Stimulated activated CD8-positive, alpha-beta memory T cell treated with anti-CD3 and anti-CD28 coated beads, Interleukin-4, amount 100 ng/mL, for 24 hours (primary cell): Measurements from ENCODE around the gene HNRNPF.
"Not testable (repeated sequence)": the region's sequence is repeated elsewhere in the genome, so short reads cannot be mapped to it uniquely, and the experiment has no call there.

Experiments used
- DNase-seq: peaks from one replicate; pipeline ENCODE4 v3.0.0-alpha.2; 2020; ENCODE audit warnings: low read depth

The HNRNPF gene

DNA sequence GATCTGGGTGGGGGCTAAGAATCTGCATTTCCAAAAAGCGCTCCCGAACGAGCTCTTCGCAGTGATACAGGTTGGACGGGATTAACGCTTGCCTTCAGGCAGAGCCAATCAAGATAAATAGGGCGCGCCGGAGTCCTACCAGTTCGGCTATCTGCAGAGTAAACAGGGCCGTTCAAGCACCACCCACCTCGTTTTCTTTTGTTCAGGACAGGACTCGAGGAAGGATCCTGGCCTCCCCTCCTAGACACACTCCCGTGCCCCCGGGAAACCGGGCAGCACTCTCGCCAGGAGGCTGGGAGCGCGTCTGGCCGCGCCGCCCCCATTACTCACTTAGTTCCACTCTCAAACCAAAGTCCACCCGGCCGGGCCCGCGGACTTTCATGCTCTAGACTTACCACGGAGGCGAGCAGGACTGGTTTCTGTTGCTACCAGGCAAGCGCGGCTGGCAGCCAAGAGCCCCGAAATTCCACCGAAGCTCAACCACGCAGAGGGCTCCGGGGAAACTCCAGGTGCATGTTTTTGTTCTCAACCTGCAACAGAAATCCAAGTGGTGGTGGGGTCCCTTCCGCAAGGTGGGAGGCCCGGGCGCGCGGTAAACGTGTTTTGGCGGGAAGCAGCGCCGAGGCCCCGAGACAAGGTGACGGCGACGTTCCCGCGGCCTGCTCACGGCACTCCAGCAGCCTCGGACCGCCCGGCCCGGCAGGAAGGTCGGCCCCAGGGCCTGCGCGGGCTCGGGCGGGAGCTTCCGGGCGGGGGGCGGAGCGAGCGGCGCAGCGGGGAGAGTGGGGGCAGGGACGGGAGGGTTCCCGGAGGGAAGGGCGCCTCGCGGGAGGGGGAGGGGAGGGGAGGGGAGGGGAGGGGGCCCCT, 12.7 kb downstream of the HNRNPF start:
- DNase-seq, result peak; percentile 74

DNA sequence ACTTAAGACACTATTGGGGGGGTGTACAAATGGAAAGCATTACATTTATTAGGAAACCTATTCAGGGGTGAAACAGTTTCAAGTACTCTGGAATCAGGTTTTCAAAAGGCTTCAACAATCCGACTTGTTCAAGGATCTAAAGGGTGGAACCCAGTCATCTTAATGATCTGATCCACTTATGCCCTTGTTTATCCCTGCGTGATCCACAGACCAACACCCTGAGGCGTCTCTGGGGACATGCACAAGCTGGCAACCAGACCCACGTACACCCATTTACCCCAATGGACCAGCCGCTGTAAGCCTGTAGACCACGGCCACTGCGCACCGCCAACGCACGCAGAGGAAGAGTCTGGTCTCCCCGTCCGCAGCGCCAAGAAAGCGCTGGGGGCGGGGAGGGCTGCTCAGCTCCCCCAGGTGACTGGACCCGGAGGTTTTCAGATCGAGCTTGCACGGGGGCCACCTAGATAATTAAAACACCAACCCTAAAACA, 13.4 kb downstream of the HNRNPF start:
- peak; percentile 21 for DNase-seq

DNA sequence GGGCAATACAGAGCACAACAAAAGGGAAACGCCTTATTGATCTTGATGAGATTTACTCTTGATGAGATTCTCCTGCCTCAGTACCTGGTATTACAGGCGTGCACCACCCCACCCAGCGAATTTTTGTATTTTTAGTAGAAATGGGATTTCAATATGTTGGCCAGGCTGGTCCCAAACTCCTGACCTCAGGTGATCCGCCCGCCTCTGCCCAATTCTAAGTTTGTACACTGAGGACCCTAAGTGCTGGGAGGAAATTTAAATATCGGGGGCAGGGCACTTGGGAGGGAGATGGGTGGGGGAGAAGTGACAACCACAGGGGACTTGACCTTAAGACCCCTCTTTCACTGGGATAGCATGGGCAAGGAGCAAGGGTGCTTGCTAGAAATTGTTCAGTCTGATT, 14.1 kb downstream of the HNRNPF start:
- no peak for DNase-seq

DNA sequence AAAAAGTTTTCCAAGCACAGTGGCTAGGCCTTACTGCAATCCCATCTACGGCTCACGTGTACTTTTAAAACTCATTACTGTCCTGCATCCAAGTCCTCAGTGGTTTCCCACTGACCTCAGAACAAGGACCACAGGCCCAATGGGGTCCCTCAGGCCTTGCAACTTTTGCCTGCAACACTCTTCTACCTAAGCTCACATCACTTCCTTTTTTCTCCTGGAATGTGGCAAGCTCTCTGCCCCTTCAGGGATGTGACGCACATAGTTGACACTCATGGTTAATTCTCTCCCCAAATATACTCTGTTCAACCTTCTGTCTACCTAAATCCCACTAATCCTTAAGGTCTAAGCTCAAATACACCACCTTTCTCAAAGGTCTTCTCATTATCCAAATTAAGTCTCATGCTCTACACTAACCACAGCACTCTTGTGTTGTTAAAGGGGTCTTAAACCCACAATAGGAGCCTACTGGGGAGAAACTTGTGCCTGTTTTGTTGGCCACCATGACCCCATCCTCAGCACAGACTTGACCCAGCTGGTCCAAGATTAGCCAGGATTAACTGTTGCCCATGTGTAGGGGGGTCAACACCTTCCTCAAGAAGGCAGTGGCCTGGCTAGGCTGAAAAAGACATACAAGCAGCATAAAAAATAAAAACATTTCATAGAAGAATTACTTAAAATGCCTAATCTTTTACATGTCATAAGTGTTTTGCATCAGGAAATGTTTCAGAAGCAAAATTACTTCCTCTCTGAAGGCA, 15.2 kb downstream of the HNRNPF start:
- no peak for DNase-seq

DNA sequence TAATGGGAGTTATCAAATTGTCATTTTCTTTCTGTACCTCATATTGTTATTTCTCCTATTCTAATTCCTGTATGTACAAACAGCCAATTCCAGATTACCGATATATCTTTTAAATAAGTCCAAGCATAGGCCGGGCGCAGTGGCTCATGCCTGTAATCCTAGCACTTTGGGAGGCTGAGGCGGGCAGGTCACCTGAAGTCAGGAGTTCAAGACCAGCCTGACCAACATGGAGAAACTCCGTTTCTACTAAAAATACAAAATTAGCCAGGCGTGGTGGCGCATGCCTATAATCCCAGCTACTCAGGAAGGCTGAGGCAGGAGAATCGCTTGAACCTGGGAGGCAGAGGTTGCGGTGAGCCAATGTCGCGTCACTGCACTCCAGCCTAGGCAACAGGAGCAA, 15.8 kb downstream of the HNRNPF start:
- not testable (repeated sequence) for DNase-seq

DNA sequence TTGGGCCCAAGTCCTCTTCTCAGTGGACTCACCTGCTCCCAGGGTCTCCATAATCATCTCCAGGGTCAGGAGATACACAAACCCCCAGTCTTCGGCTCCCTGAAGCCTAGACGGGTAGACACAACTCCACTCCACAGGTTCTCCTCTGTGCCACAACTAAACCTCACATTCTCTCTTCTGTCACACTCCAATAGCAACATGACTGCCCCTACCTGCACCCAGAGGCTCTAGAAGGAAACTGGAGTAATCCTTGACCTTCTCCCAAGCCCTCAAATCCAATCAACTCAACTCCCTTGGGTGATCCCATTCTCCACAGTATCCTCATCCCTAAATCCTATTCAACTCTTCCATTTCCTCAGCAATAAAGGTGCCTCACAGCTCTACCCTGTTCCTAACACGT, 16.2 kb downstream of the HNRNPF start:
- no peak for DNase-seq

DNA sequence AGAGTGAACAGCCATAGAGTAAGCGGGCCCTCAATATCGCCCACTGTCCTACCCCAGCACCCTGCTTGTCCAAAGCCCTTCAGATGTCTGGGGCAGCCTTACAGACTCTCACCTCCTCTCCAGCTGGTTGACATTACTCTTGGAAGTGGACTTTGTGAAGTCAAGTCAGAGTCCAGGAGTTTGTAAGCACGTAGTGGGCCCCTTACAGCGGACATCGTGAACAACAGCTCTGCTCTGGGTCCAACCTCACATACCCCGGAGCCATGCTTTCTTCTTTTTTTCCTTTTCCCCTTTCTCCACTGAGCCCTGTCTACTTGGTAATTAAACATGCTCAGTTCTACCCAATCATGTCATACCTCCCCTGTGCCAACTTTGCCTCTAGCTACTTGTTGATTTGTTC, 17.5 kb downstream of the HNRNPF start:
- no peak for DNase-seq

DNA sequence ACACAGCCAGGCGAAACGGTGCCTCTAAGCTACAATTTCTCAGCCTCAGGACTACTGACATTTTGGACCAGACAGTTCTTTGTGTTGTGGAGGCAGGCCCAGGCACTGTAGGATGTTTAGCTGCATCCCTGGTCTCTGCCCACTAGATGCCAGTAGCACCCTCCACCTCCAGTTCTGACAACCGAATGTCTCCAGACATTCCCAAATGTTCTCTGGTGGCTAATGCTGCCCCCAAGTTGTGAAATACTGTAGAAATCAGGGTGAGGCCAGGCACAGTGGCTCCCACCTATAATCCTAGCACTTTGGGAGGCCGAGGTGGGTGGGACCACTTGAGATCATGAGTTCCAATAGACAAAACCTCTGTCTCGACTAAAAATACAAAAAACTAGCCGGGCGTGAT, 18.2 kb downstream of the HNRNPF start:
- no peak for DNase-seq

DNA sequence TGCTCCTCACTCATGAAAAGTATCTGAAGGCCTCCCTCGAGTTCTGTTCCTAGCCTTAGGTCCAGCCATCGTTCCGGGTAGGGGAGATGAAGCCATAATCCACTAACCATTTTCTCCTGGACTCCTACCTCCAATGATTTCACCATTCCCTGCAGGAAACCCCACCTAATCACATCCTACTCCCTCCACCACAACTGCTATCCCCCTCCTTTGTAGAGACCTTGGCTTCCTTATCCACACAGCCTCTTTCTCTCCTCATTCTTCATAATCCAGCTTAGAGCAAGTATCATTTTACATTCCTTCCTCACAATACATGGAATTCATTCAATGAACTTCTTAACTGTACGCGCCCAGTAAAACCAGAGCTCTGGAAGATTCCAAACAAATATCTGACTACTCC, 18.7 kb downstream of the HNRNPF start:
- DNase-seq, result no peak

DNA sequence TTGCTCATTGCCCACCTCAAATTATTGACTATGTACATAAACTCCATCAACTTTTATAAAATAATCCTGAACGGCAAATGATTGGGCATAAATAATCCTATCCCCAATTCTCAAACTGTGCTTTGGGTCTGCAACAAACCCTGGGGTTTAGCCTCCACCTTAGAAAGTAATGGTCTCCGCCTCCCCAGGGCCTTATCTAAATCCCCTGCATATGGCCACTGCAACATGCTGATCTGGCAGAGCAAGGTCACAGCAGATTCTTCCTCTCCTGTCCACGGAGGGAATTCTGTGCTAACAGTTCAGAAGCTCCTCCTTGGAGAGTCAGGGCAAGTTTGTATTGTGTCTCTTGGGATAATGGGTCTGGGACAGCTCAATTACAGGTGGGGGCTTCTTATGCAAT, 19.1 kb downstream of the HNRNPF start:
- DNase-seq, result no peak

DNA sequence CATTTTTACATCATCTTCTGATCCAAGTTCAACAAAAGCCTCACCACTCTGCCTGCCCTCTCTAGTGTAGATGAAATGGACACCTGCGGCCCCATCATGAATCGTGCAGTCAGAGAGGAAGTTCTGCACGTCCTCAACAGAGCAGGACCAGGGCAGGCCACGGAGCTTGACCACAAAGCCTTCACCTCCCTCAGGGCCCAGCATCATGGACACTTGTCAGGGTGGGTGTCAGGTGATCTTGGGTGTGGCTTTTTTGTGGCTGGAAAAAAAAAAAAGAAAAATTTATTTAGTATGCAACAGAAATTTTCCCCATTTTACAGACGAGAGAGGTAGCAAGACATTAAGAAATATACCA, 21.3 kb downstream of the HNRNPF start:
- no peak for DNase-seq

DNA sequence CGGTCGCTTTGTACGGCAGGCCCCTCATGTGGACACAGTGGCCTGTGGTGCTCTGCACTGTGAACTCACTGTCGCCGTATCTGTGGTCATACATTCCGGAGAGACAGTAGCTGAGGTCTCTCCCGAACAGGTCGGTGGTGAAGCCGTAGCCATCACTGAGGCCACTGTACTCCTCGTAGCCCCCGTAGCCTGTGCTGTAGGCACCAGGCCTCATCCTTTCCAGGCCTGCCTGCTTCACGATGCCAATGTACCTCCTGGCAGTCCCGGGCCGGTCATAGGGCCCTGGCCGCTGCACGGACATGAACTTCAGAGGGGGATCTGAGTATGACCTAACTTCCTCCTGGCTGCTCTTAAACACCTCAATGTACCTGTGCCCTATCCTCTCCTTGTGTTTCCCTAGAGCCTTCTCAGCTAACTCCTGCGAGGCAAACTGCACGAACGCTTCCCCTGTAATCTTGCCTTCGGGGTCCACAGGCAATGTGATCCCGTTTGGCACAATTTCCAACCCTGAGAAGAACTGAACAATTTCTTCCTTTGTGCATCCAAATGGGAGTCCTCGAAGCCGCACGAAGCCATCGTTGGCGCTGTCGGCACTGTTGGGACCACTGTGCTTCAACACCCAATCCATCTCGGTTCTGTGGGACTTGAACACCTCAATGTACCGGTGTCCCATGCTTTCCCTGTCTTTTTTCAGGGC, 21.9 kb downstream of the HNRNPF start:
- DNase-seq, result no peak

DNA sequence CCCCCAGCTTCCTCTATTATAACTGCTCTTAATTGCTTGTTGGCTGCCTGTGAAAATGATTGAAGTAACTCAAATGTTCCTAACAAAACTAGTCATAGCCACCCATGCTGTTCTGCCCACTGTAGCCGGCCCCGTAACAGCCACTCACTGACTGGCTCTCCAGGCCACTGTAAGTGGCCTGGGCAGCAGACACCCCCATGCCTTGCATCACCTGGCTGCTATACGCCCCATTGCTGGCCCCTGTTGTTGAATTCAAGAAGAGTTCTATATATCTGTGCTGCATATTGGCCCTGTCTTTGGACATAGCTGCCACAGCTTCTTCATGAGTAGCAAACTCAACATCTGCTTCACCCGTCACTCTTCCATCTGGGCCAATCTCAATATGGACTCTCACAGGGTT, 22.4 kb downstream of the HNRNPF start:
- DNase-seq, result no peak

DNA sequence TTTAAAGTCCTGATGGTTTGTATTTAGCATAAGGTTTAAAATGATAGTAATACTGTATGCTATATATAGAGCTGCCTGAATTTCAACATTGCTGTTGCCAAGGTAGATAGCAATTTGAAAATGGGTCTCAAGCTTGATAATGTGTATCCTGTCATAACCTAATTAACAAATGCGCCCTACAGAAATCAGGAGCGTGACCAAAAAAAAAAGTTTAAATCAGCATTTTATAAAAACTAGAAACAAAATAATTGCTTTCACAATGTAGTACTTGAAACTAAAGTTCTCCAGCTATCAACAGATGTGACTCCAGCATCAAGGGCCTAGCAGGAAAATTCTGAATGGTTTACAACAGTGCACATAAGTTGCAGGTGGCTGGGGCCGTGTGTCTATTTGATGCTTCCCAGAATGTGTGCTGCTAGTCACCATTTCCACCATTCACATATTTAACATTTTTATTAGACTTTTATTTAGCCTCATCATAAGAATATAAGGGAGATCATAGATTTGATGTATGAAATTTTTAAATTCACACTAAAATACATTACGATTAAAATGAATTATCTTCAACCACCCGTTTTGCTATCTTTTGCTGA, 23.5 kb downstream of the HNRNPF start:
- DNase-seq, result no peak

DNA sequence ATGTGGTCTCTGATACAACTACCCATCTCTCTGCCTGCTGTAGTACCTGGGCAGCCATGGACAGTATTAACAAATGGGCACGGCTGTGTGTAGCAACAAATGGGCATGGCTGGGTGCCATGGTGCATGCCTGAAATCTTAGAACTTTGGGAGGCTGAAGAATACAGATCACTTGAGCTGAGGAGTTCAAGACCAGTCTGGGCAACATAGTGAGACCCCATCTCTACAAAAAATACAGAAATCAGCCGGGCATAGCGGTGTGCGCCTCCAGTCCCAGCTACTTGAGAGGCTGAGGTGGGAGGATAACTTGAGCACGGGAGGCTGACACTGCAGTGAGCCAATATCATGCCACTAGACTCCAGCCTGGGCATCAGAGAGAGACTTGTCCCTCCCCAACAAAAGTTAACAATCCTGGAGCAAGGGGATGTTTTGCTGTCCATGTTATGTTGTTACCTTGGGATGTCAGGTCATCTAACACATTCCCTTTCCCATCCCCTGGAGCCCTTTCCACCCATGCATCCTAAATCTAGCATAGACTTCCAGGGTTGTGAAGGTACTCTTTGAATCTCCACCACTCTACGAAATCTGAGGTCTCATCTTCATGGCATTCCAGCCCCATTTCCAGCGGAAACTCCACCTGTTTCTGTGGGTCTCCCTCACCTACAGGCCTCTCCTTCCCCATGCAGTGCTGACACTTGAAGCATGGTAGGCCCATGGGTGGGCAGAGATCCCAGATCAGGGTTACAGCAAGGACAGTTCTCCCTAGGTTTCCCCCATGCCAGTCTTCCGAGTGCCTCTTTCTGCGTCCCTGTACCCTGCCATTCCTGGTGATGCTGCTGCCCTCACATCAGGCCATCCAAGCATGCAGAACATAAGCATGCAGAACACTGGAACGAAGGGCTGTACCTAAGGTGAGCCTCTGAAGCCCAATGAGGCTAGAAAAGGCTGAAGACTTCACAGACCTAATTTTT, 24.4 kb downstream of the HNRNPF start:
- DNase-seq, result no peak

DNA sequence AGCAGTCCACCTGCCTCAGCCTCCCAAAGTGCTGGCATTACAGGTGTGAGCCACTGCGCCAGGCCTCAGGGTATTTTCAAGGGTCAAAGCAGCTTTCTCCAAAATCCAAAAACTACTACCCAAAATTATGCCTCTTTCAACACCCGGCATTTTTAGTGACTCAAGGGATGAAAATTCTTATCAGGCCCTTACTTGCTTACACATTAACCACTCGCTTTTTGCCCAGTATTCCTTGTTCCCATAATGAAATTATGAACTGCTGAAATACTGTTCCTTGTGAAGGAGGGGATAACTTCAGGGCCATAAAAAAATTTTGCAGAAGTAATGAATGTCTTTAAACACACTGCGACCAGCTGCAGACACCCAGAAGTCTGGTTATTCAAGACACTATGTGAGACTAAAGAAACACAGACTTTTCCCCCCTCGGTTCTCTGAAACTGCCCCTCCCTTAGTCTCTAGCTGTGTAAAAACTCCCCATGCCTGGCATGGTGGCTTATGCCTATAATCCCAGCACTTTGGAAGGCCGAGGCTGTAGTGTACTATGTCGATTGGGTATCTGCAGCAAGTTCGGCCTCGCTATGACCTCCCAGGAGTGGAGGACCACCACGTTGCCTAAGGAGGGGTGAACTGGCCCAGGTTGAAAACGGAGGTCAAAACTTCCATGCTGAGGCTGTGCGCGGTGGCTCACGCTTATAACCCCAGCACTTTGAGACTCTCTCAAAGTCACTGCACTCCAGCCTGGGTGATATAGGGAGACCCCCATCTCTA, 25.6 kb downstream of the HNRNPF start:
- no peak for DNase-seq

DNA sequence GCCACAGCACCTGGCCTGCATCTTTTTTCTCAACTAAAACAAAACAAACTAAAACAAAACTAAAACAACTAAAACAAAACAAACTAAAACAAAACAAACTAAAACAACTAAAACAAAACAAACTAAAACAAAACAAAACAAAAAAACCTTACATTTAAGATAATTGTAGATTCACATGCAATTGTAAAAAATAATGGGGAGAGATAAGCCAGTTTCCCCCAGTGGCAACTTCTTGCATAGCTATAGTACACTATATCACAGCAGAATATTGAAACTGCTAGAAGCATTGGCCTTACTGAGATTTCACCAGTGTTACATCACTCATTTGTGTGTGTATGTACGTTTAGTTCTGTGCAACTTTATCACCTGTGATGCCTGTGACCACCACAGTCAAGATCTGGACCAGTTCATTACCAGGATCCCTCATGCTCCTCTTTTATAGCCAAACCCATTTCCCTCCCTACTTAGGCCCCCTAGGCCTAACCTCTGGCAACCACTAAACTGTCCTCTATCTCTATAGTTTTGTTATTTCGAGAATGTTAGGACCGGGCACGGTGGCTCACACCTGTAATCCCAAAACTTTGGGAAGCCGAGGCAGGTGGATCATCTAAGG, 28.3 kb downstream of the HNRNPF start:
- DNase-seq, result no peak

DNA sequence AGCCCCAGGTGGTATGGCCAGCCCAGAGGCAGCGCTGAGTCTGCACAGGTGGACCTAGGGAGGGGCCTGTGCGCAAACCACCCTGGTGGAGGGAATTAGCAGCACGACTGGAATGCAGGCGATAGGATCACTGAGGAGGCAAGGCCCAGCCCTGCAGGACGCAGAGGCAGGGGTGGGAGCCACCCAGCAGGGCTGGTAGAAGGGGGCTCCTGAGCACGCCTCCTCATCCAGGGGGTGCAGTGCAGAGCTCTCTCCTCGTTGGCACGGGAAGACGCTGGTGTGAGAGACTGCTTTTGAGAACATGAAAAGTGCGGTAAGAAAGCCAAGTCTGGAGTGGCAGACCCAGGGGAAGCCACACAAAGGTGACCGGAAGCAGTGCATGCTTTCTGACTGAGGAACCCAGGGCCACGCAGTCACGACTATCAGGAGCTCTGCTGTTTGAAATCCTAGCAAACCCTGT, 31.5 kb downstream of the HNRNPF start:
- DNase-seq, result no peak

DNA sequence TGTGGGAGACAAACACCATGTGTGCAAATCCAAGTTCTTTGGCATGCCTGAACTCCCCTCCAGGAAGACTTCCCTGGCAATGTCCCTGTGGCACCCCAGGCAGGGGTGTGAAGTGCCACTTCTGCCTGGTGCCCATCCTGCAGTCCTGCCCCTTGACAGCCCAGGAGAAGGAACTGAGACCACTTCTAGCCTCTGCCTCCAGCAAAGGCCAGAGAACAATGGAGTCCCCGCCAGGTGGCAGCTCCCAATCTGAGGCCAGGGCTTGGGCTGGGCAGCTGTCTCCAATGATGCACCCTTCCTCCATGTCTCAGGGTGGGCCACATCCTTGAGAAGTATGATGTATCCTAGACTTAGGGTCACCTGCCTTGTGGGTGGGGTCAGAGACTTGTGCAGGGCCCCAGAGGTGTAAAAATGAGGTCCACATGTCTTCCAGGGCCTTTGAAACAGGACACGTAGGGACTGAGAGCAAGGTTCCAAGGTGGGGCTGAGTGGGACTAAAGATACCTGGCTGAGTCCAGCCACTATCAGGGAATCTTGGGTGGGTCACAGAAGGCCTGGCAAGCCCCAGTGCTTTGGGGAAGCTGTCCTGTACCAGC, 32.1 kb downstream of the HNRNPF start:
- no peak for DNase-seq
